ENCODE measurements around the gene DDX24. TPM values are rescaled to one million over a fixed set of nuclear protein-coding genes. Genes with fewer than 3 reads are reported as not detected.

Gene DDX24
- total RNA-seq, 1 donor from 2014 or later: 151 TPM

DNA sequence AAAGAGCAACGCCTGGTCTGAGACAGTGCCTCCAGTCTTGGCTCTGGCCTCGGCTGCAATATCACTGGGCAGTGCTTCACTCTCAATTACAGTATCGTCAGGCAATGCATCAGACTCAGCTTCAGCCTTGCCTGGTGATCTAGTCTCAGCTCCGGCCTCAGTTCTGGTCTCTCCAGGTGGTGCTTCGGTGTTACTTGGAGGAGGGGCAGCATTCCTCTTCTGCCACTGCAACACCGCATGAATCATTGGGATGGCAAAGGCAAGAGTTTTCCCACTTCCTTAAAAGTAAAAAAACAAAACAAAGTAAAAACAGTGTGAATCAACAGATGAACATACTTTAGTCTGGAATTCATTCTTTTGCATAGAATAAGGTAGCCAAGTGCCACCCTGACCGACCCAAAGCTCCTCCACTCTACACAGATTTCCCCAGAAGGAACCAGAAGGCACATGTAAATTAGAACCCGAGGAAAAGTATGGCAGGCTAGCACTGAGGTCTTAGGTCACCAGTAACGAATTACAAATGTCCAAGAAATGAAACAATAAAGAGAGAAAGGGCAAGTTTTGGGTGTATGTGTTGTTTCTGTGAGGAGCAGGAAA, 18.6 kb downstream of the DDX24 start:
- Mint-ChIP-seq H3K36me3 (peaks cover 24% of the 10 kb centered on the region), H3K27ac (no peak overlapping the region), H3K9me3 (peaks cover 7% of the 10 kb centered on the region), H3K4me3 (no peak overlapping the region), H3K27me3 (ENCODE audit: low read depth) (no peaks in the 10 kb centered on the region), H3K4me1 (peaks cover 19% of the 10 kb centered on the region)
- no peak for DNase-seq (ENCODE audit: low spot score in 2 of 2, unreplicated experiment in 2 of 2)
- TF ChIP-seq, protein P1, sequence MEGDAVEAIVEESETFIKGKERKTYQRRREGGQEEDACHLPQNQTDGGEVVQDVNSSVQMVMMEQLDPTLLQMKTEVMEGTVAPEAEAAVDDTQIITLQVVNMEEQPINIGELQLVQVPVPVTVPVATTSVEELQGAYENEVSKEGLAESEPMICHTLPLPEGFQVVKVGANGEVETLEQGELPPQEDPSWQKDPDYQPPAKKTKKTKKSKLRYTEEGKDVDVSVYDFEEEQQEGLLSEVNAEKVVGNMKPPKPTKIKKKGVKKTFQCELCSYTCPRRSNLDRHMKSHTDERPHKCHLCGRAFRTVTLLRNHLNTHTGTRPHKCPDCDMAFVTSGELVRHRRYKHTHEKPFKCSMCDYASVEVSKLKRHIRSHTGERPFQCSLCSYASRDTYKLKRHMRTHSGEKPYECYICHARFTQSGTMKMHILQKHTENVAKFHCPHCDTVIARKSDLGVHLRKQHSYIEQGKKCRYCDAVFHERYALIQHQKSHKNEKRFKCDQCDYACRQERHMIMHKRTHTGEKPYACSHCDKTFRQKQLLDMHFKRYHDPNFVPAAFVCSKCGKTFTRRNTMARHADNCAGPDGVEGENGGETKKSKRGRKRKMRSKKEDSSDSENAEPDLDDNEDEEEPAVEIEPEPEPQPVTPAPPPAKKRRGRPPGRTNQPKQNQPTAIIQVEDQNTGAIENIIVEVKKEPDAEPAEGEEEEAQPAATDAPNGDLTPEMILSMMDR (IDR thresholded peaks at IDR 0.05; ENCODE audit: unreplicated experiment): no peak

DNA sequence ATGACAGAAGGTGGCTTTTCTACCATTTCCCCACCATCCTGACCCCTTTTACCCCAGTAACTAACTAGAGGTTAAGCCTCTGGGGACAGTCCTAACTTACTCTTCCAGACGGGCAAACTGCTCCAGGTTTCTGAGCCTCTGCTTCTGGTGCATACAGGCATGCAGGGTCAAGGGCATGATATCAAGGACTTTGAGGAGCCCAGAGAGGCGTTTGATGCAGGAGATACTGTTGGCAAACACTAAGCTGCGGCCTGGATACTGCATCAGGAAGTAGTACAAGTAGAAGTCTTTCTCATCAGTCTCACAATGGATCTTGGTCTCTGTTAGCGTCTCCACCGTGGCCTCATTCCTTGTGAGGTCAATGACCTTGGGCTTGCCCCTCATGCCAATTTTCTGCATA, 21.0 kb downstream of the DDX24 start:
- Mint-ChIP-seq H3K36me3 (peaks cover 36% of the 10 kb centered on the region), H3K4me3 (no peak overlapping the region), H3K9me3 (no peaks in the 10 kb centered on the region), H3K4me1 (no peaks in the 10 kb centered on the region), H3K27me3 (ENCODE audit: low read depth) (no peaks in the 10 kb centered on the region), H3K27ac (no peak overlapping the region)
- TF ChIP-seq, protein P1 (IDR thresholded peaks at IDR 0.05; ENCODE audit: unreplicated experiment): no peak
- no peak for DNase-seq (ENCODE audit: low spot score in 2 of 2, unreplicated experiment in 2 of 2)

DNA sequence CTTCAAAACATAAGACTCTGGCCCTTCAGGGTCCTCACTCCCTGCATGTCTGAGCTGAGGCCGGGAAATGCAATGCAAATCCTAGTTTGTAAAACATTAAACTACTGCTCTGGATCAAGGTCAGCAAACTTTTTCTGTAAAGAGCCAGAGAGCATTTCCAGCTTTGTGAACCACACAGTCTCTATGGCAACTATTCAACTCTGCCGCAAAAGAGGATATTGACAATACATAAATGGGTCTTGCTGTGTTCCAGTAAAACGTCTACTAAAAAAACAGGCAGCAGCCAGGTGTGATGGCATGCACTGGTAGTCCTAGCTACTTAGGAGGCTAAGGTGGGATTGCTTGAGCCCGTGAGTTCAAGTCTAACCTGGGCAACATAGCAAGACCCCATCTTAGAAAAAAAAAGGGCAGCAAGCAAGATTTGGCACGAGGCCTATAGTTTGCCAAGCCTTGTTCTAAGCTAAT, 22.3 kb downstream of the DDX24 start:
- TF ChIP-seq, protein P1 (IDR thresholded peaks at IDR 0.05; ENCODE audit: unreplicated experiment): no peak

DNA sequence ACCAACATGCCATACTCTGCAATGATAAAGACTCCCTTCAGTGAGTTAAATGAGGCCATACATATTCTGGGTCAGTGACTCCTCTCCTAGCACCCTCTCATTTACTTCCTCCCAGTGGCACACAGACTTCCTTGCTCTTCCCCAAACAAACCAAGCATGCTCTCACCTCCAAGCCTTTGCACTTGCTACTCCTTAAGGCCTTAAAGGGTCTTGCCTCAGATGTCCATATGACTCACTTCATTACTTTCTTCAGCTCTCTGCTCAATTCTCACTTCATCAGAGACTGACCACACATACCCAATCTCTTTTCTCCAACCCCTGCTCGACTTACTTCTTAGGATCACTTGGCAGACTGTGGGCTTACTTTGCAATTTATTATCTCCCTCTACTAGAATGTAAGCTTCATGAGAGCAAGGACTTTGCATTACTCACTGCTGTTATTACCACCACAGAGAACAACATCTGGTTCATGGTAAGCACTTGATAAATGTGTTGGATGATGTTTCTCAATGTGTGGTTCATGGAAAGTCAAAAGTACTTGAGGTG, 22.8 kb downstream of the DDX24 start:
- Mint-ChIP-seq H3K27ac (no peak overlapping the region), H3K27me3 (ENCODE audit: low read depth) (no peaks in the 10 kb centered on the region)
- DNase-seq (ENCODE audit: low spot score in 2 of 2, unreplicated experiment in 2 of 2): no peak

More for the DNA sequence above, 22.3 kb downstream of the DDX24 start:
- H3K9me3 Mint-ChIP-seq: no peaks in the 10 kb centered on the region
- no peaks in the 10 kb centered on the region for H3K27me3 Mint-ChIP-seq (ENCODE audit: low read depth)
- no peaks in the 10 kb centered on the region for H3K4me1 Mint-ChIP-seq
- H3K27ac Mint-ChIP-seq: no peak overlapping the region
- peaks cover 48% of the 10 kb centered on the region for H3K36me3 Mint-ChIP-seq
- no peak for DNase-seq (ENCODE audit: low spot score in 2 of 2, unreplicated experiment in 2 of 2)
- no peak overlapping the region for H3K4me3 Mint-ChIP-seq

DNA sequence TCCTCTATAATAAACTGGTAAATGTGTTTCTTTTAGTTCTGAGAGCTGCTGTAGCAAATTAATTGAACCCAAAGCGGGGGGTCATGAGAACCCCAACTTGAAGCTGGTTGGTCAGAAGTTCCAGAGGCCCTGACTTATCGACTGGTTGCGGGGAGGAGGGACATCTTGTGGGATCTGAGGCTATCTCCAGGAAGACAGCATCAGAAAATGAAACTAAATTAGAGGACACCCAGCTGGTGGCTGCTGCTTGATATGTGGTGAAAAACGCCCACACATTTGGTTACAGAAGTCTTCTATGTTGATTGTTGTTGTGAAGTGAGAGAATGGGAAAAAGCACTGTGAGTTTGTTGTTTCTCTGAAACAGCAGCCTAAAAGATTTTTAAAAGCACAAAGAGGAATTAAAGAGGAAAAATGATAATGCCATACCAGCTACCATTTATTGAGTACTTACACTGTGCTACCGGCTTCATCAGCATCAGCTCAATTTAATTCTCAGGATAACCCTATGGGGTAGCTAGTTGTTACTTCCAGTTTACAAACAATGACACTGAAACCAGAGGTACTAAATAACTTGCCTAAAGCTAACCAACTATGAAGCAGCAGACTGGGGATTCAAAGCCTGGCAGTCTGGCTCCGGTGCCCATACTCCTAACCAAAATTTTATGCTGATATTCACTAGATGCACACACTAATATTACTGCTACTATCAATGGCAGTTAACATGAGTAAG, 24.3 kb downstream of the DDX24 start:
- H3K9me3 Mint-ChIP-seq: no peaks in the 10 kb centered on the region
- TF ChIP-seq, protein P1 (IDR thresholded peaks at IDR 0.05; ENCODE audit: unreplicated experiment): no peak
- H3K36me3 Mint-ChIP-seq: peaks cover 56% of the 10 kb centered on the region
- H3K27ac Mint-ChIP-seq: no peak overlapping the region
- DNase-seq (ENCODE audit: low spot score in 2 of 2, unreplicated experiment in 2 of 2): no peak
- H3K4me1 Mint-ChIP-seq: no peaks in the 10 kb centered on the region
- no peak overlapping the region for H3K4me3 Mint-ChIP-seq
- no peaks in the 10 kb centered on the region for H3K27me3 Mint-ChIP-seq (ENCODE audit: low read depth)

More for the DNA sequence above, 22.8 kb downstream of the DDX24 start:
- Mint-ChIP-seq H3K4me1 (no peaks in the 10 kb centered on the region), H3K36me3 (peaks cover 48% of the 10 kb centered on the region), H3K4me3 (no peak overlapping the region), H3K9me3 (no peaks in the 10 kb centered on the region)
- TF ChIP-seq, protein P1 (IDR thresholded peaks at IDR 0.05; ENCODE audit: unreplicated experiment): no peak

Data from mesothelial cell of epicardium (in vitro differentiated cells).